Fibroblast of skin of scalp (primary cell): ENCODE measurements around the gene TOP2A.
"Not testable (repeated sequence)": the region's sequence is repeated elsewhere in the genome, so short reads cannot be mapped to it uniquely, and the experiment has no call there.

Experiments used
- DNase-seq: peaks from one replicate; pipeline ENCODE4 v3.0.0-alpha.2; 2013

The TOP2A gene

DNA sequence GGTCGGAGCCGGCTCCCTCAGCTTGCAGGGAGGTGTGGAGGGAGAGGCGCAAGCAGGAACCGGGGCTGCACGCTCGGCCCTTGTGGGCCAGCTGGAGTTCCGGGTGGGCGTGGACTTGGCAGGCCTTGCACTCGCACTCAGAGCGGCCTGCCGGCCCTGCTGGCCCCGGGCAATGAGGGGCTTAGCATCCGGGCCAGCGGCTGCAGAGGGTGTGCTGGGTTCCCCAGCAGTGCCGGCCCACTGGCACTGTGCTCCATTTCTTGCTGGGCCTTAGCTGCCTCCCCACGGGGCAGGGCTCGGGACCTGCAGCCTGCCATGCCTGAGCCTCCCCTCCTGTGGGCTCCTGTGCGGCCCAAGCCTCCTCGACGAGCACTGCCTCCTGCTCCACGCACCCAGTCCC, 41.9 kb downstream of the TOP2A start:
- DNase-seq = not testable (repeated sequence)

DNA sequence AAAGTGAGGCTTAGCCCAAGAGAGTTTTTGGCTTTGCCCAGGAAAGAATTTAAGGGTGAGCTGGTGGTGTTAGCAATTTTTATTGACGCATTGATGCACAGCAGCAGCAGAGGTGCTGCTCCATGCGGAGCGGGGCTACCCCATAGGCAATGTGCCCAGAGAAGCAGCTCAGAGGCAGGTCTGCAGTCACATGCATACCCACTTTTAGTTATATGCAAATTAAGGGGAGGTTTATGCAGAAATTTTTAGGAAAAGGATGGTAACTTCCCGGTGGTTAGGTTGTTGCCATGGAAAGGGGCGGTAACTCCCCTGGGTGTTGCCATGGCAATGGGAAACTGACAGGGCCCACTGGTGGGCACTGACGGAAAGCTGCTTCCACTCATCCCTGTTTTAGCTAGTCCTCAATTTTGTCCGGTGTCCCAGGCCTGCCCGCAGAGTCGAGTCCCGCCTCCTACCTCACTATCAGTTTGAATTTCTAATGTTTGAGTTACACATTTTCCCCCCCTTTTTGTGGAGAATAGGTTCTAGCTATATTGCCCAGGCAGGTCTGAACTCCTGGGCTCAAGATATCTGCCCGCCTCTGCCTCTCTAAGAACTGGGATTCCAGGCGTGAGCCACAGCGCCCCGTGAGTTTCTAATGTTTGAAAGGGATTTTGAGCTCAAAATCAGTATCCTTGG, 42.7 kb downstream of the TOP2A start:
- DNase-seq = no peak

DNA sequence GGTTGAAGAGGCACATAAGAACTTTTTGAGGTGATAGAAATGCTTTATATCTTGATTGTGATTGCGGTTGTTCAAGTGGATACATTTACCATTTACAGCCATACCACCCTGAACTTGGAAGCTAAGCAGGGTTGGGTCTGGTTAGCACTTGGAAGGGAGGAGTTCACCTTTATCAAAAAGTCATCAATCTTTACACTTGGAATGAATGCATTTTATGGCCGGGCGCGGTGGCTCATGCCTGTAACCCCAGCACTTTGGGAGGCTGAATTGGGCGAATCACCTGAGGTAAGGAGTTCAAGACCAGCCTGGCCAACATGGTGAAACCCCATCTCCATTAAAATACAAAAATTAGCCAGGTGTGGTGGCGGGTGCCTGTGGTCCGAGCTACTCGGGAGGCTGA, 43.7 kb downstream of the TOP2A start:
- DNase-seq = no peak

DNA sequence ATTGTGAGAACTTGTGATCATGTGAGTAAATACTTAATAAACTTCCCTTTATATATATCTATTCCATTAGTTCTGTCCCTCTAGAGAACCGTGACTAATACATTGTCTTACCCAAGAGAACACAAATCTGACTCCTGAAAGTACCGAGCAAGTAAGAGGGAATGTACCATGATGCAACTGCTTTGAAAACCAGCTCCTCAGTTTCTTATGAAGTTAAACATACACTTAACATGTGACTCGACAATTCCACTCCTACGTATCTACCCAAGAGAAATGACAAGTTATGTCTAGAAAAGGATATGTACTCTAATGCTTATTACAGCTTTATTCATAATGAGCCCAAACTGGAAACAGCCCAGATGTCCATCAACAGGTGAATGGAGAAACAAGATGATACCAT, 44.4 kb downstream of the TOP2A start:
- peak; percentile 72 for DNase-seq

DNA sequence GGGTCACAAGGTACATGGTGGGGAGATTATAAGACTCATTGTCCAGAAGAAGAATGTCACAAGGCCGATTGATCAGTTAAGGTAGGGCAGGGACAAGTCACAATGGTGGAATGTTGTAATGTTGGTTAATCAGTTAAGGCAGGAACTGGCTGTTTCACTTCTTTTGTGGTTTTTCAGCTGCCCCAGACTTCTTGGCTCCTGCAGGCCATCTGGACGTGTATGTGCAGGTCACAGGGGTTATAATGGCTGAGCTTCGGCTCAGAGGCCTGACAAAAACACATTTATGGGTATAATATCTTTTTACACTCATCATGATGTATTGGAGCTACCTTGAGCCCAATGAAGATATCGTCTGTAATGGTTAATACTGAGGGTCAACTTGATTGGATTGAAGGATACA, 45.1 kb downstream of the TOP2A start:
- not testable (repeated sequence) for DNase-seq

DNA sequence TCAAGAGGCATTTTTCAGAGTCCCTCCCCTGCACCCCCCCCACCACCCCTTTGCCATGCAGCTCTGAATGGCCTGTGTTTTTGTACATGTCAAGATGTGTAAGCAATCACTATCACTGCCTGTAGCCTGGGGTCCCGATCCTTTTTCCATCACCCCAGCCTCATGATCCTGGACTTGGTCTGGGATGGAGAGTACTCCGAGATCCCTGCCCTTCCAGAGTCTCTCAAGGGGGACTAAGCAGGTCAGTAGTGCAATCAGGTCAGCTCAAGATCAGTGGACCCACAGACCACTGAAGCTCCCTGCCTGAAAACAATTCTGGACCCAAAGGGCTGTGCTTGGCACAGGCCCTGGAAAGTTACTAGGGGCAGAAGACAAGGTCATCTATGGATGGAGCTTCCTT, 45.7 kb downstream of the TOP2A start:
- DNase-seq = no peak

DNA sequence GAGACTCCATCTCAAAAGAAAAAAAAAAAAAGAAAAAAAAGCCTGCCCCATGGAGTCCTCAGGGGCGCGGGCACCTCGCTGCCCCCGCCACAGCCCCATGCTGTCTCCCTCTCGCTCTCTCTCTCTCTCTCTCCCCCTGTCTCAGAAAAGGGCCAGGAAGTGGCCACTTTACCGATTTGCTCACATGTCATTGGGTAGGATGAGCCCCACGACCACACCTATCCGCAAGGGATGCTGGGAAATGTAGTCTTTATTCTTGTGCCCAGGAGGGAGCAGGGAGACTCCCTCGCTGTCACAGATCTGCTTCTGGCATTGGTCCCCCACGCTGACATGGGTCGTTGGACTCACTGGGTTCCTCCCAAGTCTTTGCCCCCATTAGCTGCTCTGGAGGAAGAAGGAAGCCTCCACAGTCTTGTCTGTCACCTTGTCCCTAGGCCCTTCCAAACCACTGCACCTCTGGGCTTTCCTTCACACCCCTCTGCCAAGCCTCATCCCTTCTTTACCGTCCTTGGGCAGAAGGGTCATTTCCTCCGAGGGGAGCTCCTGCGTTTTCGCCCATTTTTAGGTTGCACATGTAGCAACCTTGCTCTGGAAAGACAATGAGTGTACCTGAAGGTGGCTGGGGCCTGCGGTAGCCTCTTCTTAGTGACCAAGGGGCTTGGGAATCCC, 46.3 kb downstream of the TOP2A start:
- no peak for DNase-seq

DNA sequence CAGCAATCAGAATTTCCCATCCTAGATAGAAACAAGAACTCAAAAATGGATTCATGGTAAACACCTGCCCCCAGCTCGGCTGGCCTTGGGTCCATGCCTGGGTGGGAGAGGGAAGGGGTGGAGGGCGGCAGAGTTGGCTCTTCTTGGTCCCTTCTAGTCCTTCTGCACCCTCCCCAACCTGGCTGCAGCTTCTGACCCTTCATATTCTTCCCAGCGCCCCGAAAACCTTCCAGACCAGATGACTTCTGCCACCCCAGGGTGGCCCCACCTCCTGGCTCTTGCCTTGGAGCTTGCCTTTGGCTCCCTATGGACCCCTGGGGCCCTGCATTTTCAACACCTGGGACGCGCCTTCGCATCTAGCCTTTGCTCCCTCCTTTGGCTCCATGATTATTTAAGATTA, 47.8 kb downstream of the TOP2A start:
- no peak for DNase-seq

DNA sequence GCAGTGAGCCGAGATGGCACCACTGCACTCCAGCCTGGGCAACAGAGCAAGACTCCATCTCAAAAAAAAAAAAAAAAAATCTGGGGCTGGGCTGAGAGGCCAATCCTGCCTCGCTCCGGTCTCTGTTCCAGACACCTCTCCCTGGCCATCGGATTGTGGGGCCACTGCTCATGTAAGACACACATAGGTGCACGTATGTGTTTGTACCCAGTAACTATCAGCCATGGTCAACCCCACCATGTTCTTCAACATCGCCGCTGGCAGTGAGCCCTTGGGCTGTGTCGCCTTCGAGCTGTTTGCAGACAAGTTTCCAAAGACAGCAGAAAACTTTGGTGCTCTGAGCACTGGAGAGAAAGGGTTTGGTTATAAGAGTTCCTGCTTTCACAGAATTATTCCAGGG, 50.0 kb downstream of the TOP2A start:
- DNase-seq = not testable (repeated sequence)

DNA sequence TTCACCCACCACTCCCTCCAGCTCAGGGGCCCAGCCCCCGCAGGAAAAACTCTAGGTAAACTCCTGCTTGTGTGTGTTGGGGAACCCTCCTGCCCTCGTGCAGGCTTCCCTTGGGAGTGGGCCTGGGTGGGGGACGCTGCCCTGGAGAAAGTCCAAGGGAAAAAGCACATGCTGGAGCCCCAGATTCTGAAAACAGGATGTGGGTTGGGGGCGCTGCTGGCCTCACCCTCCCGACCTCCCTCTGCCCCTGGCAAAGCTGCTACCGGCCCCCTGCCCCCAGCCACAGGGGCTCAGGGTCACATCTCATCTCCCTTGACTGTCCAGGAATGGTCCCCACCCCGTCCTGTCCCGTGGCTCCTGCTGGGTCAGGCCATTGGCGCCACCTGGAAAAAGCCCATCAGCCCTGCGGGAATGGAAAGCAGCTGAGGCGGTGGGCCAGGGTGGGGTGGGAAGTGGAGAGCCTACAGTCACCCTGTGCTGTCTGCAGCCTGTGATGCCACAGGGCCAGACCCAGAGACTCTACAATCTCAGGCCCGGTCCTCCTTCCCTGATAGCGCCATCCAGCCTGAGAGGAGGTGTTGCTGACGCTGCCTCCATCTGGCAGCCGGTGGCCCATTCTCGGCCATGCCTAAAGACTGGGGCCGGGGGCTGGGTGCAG, 50.7 kb downstream of the TOP2A start:
- no peak for DNase-seq

DNA sequence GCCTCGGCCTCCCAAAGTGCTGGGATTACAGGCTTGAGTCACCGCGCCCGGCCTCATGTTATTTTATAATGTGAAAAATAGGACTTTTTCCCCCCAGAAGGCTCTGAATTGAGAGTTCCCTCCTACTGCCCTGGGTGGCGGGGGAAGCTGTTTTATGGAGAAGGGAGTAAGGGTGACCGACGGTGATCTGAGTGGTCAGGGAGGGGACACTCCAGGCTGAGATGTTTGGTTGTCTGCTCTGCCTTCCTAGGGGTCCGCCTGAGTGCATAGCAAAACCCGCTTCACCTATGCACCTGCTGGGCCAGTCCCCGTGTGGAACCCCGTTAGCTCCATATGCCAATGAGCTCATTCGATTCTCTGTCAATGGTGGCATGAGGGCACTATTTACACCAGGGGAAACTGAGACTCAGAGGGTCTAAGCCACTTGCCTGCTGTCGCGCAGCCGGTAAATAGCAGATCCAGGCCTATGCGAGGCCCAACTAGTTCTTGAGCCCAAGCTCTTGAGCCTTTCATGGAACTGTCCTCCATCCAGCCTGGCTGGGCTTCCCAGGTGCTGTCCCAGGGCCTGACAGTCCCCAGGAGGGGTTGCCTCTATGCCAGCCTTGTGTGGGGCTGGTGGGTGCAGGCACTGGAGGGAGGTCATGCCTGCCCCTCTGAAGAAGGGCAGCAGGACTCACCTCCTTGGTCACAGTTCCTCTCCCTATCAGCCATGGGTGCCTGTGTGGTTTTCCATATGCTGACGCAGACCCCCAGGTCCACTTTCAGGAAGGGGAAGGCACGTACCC, 51.4 kb downstream of the TOP2A start:
- DNase-seq = no peak

DNA sequence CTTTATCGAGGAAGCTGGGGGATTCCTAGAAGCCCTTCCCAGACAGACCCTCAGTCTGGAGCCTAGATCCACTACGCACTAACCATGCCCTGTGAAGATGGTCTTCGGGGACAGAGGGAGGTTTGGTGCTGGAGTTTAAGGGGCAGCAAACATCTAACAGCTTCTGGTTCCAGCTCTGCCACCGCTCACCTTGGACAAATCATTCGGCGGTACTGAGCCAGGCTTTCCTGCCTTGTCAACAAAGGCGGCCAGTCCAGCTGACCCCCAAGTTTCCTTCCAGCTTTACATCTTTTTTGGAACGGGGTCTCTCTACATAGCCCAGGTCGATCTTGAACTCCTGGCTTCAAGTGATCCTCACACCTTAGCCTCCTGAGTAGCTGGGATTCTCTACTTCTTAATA, 52.8 kb downstream of the TOP2A start:
- no peak for DNase-seq

DNA sequence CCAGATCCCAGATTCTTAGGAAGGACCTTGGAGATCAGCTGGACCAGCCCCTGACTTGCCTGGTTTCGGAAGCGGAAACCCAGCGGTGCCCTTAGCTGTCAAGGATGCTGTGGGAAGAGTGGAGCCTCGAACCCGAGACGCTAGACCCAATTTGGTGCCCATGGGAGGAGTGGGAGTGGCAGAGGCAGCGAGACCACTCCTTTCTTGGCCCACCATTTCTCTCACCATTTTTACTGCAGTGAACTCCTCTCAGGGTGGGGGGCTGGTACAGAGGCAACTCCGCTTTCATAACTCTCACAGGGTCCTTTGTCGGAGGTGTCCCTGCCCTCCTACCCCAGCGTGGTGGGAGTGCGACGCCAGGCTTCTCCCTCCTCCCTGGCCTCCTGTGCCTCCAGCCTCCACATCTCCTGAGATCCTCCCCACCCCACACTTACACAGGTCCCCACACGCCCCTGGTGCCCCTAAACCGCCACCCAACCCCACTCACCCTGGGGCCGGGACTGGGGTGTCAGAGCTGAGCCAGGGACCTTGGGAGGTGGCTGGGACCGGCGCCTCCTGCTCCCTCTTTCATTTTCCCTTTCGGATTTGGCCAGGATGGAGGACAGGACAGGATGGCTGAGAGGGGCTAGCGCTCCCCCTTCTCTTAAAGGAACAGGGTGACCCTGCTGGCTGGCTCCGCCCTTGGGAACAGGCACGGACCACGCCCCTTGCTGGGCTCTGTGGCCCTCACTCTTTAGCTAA, 53.4 kb downstream of the TOP2A start, which contains the start of gene GJD3:
Gene GJD3, minus strand, starts transcription at position 617 of the 741 bp plus-strand sequence. CDS start 922 bp downstream, outside the sequence.
- no peak for DNase-seq

DNA sequence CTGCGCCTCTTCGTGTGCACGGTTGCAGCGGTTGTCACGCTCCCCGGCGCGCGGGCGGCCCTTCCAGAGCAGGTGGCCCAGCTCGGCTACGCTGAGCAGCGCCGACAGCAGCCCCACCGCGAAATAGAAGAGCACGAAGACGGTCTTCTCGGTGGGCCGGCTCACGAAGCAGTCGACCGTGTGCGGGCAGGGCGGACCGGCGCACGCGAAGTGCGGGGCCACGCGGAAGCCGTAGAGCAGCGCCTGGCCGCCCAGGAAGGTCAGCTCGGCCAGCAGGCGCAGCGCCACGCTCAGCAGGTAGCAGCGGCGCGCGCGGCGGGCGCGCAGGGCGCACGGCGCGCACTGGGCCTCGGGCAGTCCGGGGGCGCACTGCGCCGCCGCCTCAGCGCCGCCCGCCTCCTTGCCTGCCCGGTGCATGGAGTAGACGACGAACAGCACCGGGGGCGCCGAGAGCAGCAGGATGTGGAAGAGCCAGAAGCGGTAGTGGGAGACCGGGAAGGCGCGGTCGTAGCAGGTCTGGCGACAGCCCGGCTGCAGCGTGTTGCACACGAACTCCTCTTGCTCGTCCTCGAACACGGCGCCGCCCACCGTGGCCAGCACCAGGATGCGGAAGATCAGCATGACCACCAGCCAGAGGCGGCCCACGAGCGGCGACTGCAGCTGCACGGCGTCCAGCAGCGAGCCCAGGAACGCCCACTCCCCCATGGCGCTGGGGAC, 54.4 kb downstream of the TOP2A start:
- DNase-seq = no peak

DNA sequence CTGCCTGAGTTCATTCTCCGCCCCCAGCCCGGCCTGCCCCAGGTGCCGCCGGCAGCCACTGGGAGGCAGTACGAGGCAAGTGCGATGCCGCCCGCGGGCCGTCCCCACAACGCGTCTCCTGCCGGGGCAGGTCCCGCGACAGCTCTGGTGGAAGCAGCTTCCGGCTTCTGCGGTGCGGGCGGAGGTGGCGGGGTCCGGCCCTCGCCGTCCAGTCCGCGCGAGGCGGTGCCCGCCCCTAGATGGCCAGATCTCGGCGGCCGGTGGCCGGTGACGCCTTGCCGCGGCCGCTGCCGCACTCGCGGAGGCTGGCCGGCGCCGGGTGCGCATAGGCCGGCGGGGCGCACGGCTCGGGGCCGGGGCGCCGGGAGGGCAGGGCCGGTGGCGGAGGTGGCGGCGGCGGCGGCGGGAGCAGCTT, 55.0 kb downstream of the TOP2A start:
- DNase-seq = peak; percentile 71

DNA sequence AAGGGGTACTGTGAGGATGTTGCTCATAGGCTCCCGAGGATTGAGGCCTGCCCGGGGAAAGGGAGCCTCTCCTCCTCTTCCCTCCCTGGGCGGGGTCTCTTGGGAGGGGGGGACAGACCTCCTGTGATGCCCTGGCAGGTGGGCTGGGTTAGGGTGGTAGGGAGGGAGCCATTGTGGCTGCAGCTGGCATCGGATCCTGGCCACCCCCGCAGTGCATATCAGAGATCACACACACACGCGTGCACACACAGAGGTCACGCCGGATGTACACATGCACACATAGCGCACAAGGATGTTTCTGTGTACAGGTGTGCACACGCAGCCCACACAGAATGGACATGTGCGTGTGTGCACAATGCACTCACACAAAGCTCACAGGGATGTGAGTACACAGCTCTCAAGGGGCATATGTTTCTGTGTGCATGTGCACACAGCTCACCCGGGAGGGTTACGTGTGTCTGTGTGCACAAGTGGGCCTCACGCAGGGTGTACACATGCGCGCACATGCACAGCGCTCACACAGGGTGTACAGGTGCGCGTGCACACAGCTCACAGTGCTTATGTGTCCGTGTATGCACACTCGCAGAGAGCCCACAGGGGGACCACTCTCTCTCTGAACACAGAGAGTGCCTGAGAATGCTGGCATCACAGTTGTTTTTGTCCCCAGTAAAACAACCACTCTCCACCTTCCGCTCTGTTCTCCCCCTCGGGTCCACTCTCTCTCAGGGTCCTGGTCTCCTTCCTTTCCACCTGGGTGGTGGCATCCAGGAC, 55.6 kb downstream of the TOP2A start:
- DNase-seq = no peak

DNA sequence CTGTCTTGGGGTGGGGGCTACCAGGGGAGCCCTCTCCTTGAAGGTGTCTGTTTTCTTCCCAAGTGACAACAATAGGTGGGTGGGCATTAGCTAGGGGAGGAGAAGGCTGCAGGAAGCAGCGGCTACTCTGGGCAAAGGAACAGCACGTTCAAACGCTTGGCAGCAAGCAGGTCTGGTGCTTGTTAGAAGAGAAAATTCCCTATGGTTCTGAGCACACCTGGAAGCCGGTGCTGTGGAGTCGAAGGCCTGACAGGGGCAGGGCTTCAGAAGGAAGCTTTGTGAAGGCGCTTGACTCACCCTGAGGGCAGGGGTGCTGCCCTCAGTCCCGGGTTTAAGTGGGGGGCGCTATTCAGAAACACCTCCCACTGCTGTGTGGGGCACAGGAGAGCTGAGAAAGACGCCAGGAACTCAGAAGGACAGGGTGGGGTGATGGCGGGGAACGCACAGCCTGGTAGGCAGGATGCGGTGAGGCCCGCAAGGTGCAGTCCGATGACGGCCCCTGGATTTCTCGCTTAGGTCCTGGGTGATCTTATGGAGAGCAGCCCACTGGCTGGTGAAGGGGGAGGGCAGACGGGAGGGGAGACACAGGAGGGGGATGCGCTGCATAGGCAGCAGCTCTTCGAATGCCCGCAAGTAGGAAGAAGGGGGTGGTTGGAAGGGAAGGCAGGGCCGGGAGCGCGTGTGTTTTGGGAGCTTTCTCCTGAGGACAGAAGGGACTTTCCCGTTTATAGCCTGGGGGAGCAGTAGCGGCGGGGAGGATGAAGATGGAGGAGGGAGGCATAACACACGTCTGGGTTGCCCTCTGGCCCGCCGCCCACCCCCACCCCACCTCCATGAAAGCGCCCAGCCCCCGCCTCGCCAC, 56.4 kb downstream of the TOP2A start:
- no peak for DNase-seq

DNA sequence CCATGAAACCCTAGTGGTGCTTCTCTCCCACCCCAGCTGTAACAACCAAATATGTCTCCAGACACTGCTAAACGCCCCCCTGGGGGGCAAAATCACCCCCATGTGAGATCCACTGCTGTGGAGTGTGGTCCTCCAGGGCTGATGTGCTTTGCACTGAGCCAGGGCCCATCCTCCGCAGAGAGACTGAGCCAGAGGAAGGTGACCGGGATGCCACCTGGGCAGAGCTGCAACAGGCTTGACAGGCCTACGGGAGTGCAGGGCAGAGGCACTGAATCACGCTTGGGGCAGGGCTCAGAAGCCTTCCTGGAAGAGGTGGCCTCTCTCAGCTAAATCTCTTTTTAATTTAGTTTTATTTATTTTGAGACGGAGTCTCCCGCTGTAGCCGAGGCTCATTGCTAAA, 57.6 kb downstream of the TOP2A start:
- no peak for DNase-seq

DNA sequence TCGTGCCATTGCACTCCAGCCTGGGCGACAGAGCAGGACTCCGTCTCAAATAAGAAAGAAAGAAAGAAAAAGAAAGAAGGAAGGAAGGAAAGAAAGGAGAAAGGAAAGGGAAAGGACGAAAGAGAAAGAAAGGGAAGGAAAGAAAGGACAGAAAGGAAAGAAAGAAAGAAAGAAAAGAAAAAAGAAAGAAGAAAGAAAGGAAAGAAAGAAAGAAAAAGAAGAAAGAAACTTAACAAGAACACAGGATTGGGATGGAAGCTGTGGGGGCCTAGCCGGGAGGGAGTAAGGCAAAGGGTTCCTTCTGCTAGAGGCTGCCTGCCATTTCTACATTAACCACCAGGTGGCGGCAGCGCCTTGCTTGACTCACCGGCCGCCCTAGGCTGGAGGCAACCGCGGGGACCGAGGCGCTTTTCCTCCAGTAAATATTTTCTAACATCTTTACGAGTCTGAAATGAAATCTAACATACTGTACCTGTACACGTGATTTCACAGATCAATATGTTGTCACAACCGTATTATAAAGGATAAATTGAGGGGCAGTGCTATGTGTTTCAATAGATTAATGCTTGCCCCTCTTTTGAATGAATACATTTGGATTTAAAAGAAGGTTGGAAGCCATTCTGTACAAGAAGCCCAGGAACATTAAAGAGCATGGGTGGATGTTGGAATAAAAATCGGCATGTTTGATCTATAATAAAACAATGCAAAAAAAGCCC, 59.2 kb downstream of the TOP2A start:
- DNase-seq = peak; percentile 78
